ENCODE results near the gene CDC37L1.

The CDC37L1 gene

GRCh38 chr9:4669890-4670289 lies 9.5 kb upstream of the CDC37L1 start:
- DNase-seq: no peak

- no peak for DNase-seq
These were observed 8.8 kb upstream of the CDC37L1 start for GRCh38 chr9:4670591-4670990.

- DNase-seq: no peak
These were observed 7.6 kb upstream of the CDC37L1 start for GRCh38 chr9:4671737-4672136.

- no peak for DNase-seq
These were observed 4.6 kb upstream of the CDC37L1 start for GRCh38 chr9:4674783-4675182.

- DNase-seq: no peak
These were observed 2.0 kb upstream of the CDC37L1 start for GRCh38 chr9:4677392-4677791.

- DNase-seq: peak; percentile 21
These were observed 596 bp upstream of the CDC37L1 start for GRCh38 chr9:4678679-4679267.

- no peak for DNase-seq
These were observed 780 bp downstream of the CDC37L1 start for GRCh38 chr9:4680173-4680525.

GRCh38 chr9:4680750-4681149 lies 1.4 kb downstream of the CDC37L1 start:
- DNase-seq: no peak

GRCh38 chr9:4684820-4685219 lies 5.5 kb downstream of the CDC37L1 start:
- no peak for DNase-seq

GRCh38 chr9:4686112-4686511 lies 6.7 kb downstream of the CDC37L1 start:
- no peak for DNase-seq

- no peak for DNase-seq
These were observed 7.2 kb downstream of the CDC37L1 start for GRCh38 chr9:4686584-4686983.

- DNase-seq: no peak
These were observed 9.7 kb downstream of the CDC37L1 start for GRCh38 chr9:4689021-4689420.

GRCh38 chr9:4689687-4690104 lies 10.3 kb downstream of the CDC37L1 start:
- DNase-seq: peak; percentile 50

GRCh38 chr9:4690144-4690543 lies 10.8 kb downstream of the CDC37L1 start:
- no peak for DNase-seq

- no peak for DNase-seq
These were observed 12.4 kb downstream of the CDC37L1 start for GRCh38 chr9:4691795-4692194.

- no peak for DNase-seq
These were observed 20.7 kb downstream of the CDC37L1 start for GRCh38 chr9:4700091-4700490.

- DNase-seq: no peak
These were observed 21.6 kb downstream of the CDC37L1 start for GRCh38 chr9:4700932-4701331.

- DNase-seq: no peak
These were observed 22.2 kb downstream of the CDC37L1 start for GRCh38 chr9:4701526-4701925.

GRCh38 chr9:4704129-4704528 lies 24.8 kb downstream of the CDC37L1 start:
- no peak for DNase-seq

- no peak for DNase-seq
These were observed 26.7 kb downstream of the CDC37L1 start for GRCh38 chr9:4706021-4706420.

- no peak for DNase-seq
These were observed 27.7 kb downstream of the CDC37L1 start for GRCh38 chr9:4706971-4707622.

GRCh38 chr9:4709380-4709779 lies 30.0 kb downstream of the CDC37L1 start:
- no peak for DNase-seq

- DNase-seq: no peak
These were observed 34.5 kb downstream of the CDC37L1 start for GRCh38 chr9:4713849-4714248.

- DNase-seq: no peak
These were observed 35.1 kb downstream of the CDC37L1 start for GRCh38 chr9:4714266-4715016.
